Measurements from ENCODE around the gene STPG4. TPM values are rescaled to one million over a fixed set of nuclear protein-coding genes. Genes with fewer than 3 reads are reported as not detected.
A peak's percentile ranks its signal among the peaks of the same experiment; 100 is the strongest.

The STPG4 gene
- total RNA-seq, 1 experiment from 2014 or later = 8.7 TPM

DNA sequence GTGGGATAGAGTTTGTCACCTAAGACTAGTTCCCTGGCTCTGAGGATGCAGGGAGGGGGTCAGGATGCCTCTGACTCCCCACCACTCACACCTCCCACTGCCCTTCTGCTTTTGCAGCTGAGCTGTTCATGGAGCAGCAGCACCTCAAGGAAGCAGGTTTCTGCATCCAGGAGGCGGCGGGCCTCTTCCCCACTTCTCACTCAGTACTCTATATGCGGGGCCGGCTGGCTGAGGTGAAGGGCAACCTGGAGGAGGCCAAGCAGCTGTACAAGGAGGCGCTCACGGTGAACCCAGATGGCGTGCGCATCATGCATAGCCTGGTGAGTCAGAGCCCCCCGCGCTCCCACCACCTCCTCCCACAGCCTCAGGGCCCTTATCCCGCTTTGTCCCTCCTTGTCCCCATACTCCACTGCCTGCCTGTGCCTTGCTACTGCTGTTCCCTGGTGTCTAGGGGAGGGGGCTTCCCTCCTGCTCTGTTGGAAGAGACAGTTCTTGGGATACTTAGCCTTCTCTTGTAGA, 94.4 kb downstream of the STPG4 start:
- intact Hi-C loops (cut with micrococcal nuclease; ENCODE audit: unreplicated experiment) = no loop called here
- no peak for DNase-seq
- Histone ChIP-seq H3K79me2 (ENCODE audit: low read depth) (no peaks in the 10 kb centered on the region), H3K4me1 (replicated peaks; ENCODE audit: insufficient read depth) (peaks cover 23% of the 10 kb centered on the region), H3F3A (ENCODE audit: insufficient read depth, low read depth) (peaks cover 31% of the 10 kb centered on the region; the same call in 1 of the 2 replicates), H2AFZ (no peak overlapping the region), H3K9me2 (ENCODE audit: insufficient read depth) (no peaks in the 10 kb centered on the region), H3K4me2 (no peak overlapping the region), H3K4me3 (no peak overlapping the region), H3K36me3 (ENCODE audit: low read depth) (no peaks in the 10 kb centered on the region), H3K27ac (no peak overlapping the region), H4K20me1 (ENCODE audit: insufficient read depth) (no peaks in the 10 kb centered on the region), H3K27me3 (ENCODE audit: insufficient read depth, low read depth) (no peaks in the 10 kb centered on the region), H3K9me3 (ENCODE audit: insufficient read depth, low read depth) (no peaks in the 10 kb centered on the region)
- ChIA-PET POLR2A (ENCODE audit: unreplicated experiment) (no interaction called here), CTCF (no interaction called here)
- no TSS peak for BruUV-seq (replicated peaks)
- no peak for TF ChIP-seq EZH2 (IDR thresholded peaks at IDR 0.05; ENCODE audit: low read depth)
- no peak for TF ChIP-seq CTCF (conservative IDR thresholded peaks at IDR 0.05)

GRCh38 chr2:47058003-47058931, 96.8 kb downstream of the STPG4 start:
- H2AFZ ChIP-seq = no peak overlapping the region
- H3K36me3 ChIP-seq (ENCODE audit: low read depth) = no peaks in the 10 kb centered on the region
- no TSS peak for BruUV-seq (replicated peaks)
- H3K4me1 ChIP-seq (replicated peaks; ENCODE audit: insufficient read depth) = 0 out of 2 replicates have a peak, but pooled peaks cover 2% of the 10 kb centered on the region
- ChIA-PET CTCF (no interaction called here), POLR2A (ENCODE audit: unreplicated experiment) (interaction anchor here (0.6 kb wide), 2 partner anchors 42 to 86 kb away, joined by 6 to 20 read pairs; no protein-coding TSS in a partner anchor)
- H3K4me3 ChIP-seq = no peak overlapping the region
- H3K27ac ChIP-seq = peak overlapping the region; percentile 20; the same call in 1 of the 2 replicates
- intact Hi-C loops (cut with micrococcal nuclease; ENCODE audit: unreplicated experiment) = no loop called here
- no peak for DNase-seq
- H3K79me2 ChIP-seq (ENCODE audit: low read depth) = no peaks in the 10 kb centered on the region
- no peaks in the 10 kb centered on the region for H4K20me1 ChIP-seq (ENCODE audit: insufficient read depth)
- H3K9me3 ChIP-seq (ENCODE audit: insufficient read depth, low read depth) = no peaks in the 10 kb centered on the region
- no peak overlapping the region for H3K4me2 ChIP-seq
- H3K27me3 ChIP-seq (ENCODE audit: insufficient read depth, low read depth) = no peaks in the 10 kb centered on the region
- no peak for TF ChIP-seq EZH2 (IDR thresholded peaks at IDR 0.05; ENCODE audit: low read depth)
- TF ChIP-seq CTCF (conservative IDR thresholded peaks at IDR 0.05) = no peak
- H3F3A ChIP-seq (ENCODE audit: insufficient read depth, low read depth) = peaks cover 13% of the 10 kb centered on the region; the same call in 1 of the 2 replicates
- no peaks in the 10 kb centered on the region for H3K9me2 ChIP-seq (ENCODE audit: insufficient read depth)

- DNase-seq = no peak
- Histone ChIP-seq H3K79me2 (ENCODE audit: low read depth) (no peaks in the 10 kb centered on the region), H3F3A (ENCODE audit: insufficient read depth, low read depth) (peaks cover 8% of the 10 kb centered on the region; the same call in 1 of the 2 replicates), H3K9me3 (ENCODE audit: insufficient read depth, low read depth) (no peaks in the 10 kb centered on the region), H4K20me1 (ENCODE audit: insufficient read depth) (no peaks in the 10 kb centered on the region), H2AFZ (no peak overlapping the region), H3K9me2 (ENCODE audit: insufficient read depth) (no peaks in the 10 kb centered on the region), H3K4me2 (no peak overlapping the region), H3K27me3 (ENCODE audit: insufficient read depth, low read depth) (no peaks in the 10 kb centered on the region), H3K4me1 (replicated peaks; ENCODE audit: insufficient read depth) (no peaks in the 10 kb centered on the region), H3K4me3 (no peak overlapping the region), H3K36me3 (ENCODE audit: low read depth) (no peaks in the 10 kb centered on the region; the same call in 1 of the 2 replicates), H3K27ac (peak overlapping the region; percentile 20; the same call in 1 of the 2 replicates)
- POLR2A ChIA-PET (ENCODE audit: unreplicated experiment) = interaction anchor here (0.6 kb wide), 1 partner anchor 41 kb away, joined by 6 read pairs; no protein-coding TSS in a partner anchor
- intact Hi-C loops (cut with micrococcal nuclease; ENCODE audit: unreplicated experiment) = no loop called here
- TF ChIP-seq EZH2 (IDR thresholded peaks at IDR 0.05; ENCODE audit: low read depth) (no peak), CTCF (conservative IDR thresholded peaks at IDR 0.05) (no peak)
- BruUV-seq (replicated peaks) = no TSS peak
- CTCF ChIA-PET = no interaction called here
Measured at GRCh38 chr2:47057687-47058002, 97.5 kb downstream of the STPG4 start.
